ENCODE results near the gene MAPK12.

DNA sequence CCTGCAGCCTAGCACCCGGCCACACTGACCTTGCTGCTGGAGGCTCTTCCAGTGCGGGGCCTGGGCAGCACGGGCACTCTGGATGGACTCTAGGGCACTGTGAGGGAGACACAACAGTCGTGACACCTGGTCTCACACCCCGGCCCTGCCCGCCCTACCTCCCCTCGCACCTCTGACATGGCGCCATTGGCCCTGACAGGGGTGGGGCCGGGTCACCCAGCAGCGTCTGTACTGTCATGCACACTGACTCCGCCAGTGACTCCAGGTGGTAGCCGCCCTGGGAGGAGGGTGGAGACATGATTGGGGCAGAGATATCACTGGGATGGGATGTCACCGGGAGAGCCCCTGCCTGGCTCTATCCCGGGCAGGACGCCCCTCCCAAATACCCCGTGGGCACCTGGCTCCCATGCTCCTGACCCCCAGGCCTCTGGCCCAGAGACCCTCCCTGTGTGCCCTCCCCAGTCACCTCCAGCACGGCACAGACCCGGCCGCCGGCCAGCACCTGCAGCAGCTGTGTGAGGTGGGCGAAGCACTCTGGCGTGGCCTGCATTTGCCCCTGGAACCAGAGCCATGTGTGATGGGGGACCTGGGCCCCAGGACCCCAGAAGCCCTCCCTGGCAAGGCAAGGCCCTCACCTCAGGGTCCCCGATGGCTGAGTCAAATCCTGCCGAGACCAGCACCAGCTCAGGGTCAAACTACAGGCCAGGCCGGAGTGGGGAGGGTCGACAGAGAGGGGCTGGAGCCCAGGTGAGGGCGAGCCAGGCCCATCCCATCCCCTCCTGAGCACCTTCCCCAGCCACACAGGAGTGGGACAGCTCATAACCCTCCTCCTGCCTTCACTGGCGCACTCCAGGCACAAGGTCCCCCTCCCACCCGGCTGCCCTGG, 13.0 kb downstream of the MAPK12 start:
- TF ChIP-seq POLR2A (IDR thresholded peaks at IDR 0.05) (no peak), CTCF (IDR thresholded peaks at IDR 0.05) (no peak)
